ENCODE measurements around the gene MAP2K1.

DNA sequence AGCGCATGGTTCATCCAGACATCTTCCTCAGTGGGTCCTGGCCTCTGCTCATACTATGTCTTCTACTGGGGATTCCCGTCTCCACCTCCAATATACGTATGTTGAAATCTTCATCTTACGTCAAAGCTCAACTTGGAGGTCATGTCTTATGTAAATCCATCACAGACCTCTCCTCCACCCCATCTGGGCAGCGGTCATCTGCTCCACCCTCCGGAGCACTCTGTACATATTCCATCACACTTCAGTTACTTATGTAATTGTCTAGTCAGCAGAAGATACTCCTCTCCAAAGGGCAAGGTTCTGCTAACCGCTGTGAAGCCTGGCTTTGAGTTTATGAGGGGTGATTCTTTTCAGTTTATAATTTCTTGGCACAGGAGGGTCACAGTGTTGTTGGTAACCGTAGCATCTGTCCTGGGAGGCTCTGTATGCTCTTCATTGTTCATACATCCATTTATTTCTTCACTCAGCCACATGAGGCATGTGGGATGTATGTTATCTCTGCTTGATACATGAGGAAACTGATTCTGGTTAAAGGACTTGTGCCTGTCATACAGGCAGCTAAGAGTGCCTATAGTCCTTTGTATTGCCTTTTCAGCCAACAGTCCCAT, 22.1 kb downstream of the MAP2K1 start:
- TF ChIP-seq, protein P1, sequence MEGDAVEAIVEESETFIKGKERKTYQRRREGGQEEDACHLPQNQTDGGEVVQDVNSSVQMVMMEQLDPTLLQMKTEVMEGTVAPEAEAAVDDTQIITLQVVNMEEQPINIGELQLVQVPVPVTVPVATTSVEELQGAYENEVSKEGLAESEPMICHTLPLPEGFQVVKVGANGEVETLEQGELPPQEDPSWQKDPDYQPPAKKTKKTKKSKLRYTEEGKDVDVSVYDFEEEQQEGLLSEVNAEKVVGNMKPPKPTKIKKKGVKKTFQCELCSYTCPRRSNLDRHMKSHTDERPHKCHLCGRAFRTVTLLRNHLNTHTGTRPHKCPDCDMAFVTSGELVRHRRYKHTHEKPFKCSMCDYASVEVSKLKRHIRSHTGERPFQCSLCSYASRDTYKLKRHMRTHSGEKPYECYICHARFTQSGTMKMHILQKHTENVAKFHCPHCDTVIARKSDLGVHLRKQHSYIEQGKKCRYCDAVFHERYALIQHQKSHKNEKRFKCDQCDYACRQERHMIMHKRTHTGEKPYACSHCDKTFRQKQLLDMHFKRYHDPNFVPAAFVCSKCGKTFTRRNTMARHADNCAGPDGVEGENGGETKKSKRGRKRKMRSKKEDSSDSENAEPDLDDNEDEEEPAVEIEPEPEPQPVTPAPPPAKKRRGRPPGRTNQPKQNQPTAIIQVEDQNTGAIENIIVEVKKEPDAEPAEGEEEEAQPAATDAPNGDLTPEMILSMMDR (IDR thresholded peaks at IDR 0.05; ENCODE audit: poor library complexity): no peak
- no peak for TF ChIP-seq EZH2 (IDR thresholded peaks at IDR 0.05; ENCODE audit: borderline replicate concordance)

All from hepatocyte (in vitro differentiated cells).